Fibroblast of gingiva (primary cell): ENCODE data around the gene ATP12A.

ENCODE experiments used
- DNase-seq: peaks from one replicate; pipeline ENCODE4 v3.0.0-alpha.2; 2011; ENCODE audit warnings: low read depth

The ATP12A gene

DNA sequence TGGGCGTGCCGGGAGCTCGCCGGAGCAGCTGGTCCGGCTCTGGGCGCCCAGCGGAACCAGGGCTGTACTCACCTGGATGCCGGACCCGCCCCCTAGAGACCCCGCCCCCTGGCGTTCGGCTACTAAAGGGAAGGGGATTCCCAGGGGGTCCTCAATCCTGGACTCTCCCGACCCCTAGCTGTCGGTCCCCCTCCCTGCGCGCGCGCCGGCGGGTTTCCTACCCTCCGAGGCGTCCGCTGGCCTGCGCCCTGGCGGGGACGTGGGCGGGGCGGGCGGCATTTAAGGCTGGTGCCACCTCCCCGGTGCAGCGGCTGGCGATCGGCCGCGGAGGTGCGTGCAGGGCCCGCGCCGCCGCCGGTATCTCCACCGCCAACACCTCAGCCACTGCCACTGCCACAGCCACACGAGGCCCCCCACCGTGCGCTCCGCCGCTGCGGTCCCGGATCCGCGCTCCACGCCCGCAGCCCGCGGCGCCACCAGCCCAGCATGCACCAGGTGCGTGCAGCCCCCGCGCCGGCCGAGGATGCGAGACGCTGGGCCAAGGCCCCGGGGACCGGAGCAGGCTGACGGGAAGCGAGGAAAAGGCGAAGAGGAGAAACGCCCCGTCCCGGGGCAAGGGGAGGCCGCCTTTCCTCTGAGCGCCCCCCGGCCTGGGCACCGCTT lies at the start of gene ATP12A:
ATP12A (plus strand) TSS at position 151 of the 663 bp plus-strand sequence; CDS start at position 487, 336 bp downstream.
- DNase-seq: no peak

DNA sequence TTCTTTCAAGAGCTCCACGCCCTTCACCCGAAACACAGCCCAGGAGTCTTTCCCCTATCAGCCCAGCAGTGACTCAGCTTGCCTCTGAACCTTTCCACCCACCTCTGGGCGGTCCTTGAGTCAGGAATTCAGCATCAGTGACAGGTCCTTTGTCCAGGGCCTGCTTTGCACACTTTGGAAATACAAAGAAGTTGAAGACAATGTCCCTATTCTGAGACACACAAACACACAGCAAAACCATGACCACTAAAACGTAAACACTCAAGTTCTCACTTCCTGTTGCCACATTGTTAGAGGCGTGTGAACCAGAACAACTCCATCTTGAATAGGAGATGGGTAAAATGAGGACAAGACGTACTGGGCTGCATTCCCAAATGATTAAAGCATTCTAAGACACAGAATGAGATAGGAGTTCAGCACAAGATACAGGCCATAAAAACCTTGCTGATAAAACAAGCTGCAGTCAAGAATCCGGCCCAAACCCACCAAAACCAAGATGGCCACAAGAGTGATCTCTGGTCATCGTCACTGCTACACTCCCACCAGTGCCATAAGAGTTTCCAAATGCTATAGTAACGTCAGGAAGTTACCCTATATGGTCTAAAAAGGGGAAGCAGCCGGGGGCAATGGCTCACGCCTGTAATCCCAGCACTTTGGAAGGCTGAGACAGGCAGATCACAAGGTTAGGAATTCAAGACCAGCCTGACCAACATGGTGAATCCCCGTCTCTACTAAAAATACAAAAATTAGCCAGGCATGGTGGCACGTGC lies 49.2 kb upstream of the ATP12A start:
- no peak for DNase-seq

- no peak for DNase-seq
Observed at GRCh38 chr13:24631922-24632321, 48.3 kb upstream of the ATP12A start.

DNA sequence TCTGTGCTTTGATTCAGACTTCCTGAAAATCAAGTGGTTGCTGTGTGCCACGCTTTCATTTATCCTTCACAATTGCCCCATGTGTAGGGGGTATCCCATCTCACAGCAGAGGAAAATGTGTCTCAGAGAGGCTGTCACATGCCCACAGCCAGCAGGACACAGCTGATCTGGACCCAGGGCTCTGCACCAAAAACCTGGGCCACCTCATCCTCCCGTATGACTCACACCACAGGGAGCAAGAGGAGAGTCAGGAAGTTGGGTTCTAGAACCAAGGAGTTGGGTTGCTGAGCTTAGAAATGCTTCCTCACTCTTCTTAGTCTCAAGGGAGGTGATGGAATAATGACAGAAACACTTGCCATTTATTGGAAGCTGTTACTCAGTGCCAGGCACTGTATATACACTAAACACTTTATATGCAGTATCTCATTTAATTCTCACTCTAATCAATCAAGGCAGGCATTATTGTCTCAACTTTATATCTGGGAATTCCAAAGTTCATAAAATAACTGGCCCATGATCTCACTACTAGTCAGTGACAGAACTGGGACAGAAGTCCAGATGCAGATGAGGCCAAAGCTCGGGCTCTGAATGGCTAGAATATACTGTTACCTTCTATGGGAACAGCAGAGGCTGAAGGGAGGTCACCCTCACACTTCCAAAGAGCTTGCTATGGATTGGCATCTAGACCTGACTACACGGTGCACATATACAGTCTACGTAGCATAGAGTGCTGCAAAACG lies 47.7 kb upstream of the ATP12A start:
- DNase-seq: no peak

DNA sequence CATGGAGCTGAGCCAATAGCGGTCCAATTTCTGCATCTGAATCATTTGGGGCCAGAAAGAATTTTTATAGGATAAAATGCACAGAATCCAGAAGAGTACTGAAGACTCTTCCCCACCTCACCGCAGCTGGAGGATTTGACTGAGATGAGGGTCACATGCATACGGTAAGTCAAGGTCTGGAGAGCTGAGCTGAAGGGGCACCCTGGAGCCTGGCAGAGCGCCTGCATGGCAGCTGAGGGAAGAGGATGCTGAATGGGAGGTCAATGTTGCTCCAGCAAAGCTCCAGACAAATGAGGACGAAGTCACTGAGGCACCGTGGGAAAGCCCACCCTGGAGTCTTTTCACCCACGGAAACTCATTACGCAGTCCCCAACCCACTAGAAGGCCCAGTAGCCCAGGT lies 43.4 kb upstream of the ATP12A start:
- no peak for DNase-seq

- DNase-seq: no peak
Observed at GRCh38 chr13:24638096-24638495, 42.1 kb upstream of the ATP12A start.

DNA sequence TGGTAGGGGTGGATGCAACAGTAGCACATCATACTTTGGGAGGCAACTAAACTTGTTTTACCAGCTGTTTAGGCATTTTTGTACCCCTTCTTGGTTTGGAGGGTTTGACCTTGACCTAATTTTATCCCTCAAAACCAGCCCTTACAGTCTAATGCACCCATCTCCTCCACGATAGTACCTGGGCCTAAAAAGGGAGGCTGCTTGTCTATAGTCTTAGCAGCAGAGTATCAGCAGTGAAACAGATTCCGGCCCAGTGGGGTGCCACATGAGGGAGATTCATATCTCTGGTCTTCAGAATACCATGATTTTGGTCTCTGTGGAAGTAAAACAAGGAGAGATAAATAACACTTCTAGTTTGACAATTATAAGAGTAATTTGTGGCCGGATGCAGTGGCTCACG lies 39.5 kb upstream of the ATP12A start:
- DNase-seq: no peak

DNA sequence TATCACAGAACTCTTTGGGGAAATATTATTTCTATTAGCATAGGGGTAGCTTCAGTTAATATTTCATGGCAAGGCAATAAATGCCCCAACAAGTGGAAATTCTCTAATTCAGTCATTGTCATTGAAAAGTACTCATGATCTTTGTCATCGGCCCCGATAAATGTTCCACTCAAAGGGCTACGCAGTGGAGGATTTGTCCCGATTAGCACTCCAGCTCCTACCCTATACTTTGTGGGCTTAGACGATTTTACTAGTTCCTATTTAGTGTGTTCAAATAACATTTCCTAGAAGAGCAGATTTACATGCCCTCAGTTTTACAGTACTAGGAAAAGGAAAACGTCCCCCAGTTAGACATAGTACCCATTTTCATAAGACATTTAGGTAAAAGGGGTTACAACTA lies 38.0 kb upstream of the ATP12A start:
- no peak for DNase-seq

GRCh38 chr13:24644036-24644435 lies 36.2 kb upstream of the ATP12A start:
- peak; percentile 41 for DNase-seq

GRCh38 chr13:24648271-24648670 lies 31.9 kb upstream of the ATP12A start:
- no peak for DNase-seq

DNA sequence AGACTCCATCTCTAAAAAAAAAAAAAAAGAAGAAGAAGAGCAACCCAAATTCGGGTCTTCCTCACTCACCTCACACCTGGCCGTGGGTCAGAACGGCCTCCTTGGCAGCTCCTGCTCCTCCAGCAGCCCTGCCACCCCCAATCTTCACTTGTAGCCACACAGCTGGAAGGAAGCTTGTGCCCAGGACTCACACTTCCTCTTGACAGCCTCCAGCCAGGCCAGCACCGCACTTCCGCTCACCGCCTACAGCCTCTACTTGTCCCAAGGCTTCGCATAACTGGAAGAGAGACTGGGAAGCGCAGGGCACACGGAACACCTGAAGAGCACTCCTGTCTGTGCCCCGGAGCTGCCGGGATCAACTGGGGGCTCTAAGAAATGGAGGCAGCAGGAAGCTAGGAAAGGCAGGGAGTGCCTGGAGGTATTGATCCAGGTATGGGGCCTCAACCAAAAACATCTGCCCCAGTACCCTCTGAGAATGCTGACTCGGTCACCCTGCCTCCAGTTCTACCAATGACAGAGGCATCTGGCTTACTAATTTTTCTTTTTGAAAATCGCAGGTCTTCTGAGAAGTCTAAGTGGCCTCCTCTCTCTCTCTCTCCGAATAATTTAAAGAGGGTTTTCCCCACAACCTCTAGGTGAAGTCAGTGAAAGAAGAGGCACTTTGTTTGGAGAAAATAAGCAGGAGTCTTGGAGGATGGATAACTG lies 31.1 kb upstream of the ATP12A start:
- DNase-seq: no peak

GRCh38 chr13:24649688-24650043 lies 30.5 kb upstream of the ATP12A start:
- DNase-seq: no peak

DNA sequence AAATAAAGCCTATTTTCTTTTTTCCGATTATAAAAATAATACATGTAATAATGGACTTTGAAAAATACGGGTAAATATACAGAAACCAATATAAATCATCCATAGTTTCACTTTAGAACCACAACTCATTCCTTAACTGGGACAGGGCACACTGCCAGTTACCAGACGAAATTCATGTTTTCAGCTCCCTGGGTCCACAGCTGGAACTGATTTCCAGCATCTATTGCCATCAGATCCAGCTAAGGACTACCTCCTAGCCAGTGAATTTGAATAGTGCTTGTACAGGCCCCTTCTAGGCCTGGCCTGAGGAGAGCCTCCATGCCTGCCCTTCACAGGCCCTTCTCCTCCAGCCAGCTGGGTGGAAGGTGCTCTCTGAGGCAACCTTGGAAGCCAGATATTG lies 30.0 kb upstream of the ATP12A start:
- DNase-seq: peak; percentile 89

DNA sequence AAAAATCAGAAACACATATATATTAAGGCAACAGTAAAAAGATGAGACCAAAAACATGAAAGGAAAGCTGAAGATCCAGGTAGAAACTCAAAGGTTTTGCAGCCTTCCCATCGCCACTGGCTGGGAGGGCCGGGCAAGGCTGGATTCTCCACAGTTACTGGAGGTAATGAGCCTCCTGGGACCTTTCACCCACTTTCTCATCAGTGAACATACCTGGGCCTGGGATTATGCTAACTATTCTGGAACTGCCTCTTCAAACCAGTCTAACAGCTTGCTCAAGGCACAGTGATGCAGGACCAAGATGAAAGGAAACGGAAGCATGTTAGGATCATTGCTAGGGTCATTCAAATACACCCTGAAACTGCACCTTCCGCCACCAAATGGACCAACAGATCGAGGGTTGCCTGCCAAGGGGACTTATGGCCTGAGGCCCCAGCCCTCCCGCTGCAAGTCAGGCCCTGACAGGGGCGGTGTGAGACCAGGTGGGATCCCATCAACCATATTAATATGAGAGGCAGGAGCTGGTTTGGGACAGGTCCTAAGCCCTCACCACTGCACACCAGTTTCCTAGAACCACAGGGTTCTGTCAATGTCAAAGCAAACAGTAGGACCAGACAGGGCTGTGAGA lies 28.4 kb upstream of the ATP12A start:
- DNase-seq: no peak

- DNase-seq: no peak
Observed at GRCh38 chr13:24652359-24652758, 27.8 kb upstream of the ATP12A start.

GRCh38 chr13:24654741-24655140 lies 25.5 kb upstream of the ATP12A start:
- peak; percentile 32 for DNase-seq

DNA sequence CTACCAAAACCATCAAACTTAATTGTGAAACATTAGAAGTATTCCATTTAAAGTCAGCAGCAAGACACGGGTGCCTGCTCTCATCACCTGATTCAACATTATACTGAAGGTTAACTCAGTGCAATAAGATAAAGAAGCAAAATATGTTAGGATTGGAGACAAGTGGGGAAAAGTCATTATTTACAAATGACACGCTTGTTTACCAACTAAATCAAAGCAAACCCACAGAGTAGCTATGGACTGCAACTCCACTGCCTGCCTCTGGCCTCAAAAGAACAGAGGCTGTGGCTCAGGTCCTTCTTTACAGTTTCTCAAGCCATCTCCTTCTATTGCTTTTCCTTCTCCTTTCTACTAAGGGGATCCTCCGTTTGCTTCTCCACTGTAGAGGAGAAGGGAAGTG lies 21.0 kb upstream of the ATP12A start:
- DNase-seq: no peak

- no peak for DNase-seq
Observed at GRCh38 chr13:24660023-24660741, 20.0 kb upstream of the ATP12A start.

DNA sequence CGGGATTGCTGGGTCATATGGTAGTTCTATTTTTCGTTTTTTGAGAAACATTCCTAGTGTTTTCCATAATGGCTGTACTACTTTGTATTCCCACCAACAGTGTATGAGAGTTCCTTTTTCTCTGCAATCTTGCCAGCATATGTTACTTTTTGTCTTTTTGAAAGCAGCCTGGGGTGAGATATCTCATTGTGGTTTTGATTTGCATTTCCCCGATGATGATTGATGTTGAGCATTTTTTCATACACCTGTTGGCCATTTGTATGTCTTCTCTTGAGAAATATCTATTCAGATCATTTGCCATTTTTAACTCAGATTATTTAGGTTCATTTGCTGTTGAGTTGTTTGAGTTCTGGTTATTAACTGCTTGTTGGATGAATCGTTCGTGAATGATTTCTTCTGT lies 18.5 kb upstream of the ATP12A start:
- DNase-seq: no peak

DNA sequence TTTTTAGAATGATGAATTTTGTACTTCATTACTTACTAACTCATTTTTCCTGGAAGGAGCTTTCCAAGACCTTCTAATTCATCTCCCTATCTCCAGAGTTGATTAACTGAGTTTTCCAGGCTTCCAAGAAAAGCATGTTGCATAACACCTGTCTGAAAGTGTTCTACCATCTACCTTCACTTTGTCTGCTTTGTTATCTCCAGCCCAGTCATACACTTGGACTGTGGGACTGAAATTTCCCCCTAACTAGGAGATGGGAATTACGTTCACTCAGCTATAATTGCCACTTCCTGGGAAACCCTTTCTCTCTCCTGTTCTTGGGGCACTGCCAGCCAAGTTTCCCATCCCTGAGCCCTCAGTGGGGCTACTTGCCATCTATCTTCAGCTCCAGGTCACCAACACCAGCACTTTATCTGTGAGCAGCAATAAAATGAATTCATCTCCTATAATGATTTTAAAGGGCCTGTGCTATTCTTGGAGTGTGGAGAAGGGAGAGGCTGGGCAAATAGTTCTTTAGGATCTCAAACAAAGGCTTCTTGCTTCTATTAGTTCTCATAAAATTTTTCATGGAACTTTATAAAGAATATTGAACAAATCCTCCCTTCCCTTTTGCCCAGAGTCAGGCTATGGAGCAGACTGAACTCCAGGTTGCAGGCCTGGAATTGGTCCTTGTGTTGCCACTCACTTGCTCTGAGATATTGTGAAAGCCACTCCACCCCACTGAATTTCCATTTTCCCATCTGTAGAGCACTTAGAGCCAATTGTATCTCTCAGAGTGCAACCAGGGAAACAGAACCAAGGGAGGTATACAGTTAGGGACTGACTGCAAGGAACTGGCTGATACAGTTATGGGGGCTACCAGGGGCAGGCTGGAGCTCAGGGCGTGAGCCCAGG lies 17.8 kb upstream of the ATP12A start:
- no peak for DNase-seq

DNA sequence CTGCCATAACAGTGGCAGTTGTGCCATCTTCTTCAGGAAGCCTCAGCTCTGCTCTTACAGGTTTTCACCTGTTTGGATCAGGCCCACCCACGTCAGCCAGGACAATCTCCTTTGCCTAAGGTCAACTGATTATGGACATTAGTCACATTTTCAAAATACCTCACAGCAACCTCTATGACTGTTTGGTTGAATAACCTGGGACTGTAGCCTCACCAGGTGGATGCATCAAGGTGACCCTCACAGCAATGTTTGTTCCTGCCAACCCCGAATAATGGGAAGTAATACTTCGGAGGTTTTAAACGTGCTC lies 17.2 kb upstream of the ATP12A start:
- no peak for DNase-seq
